ENCODE measurements around the gene ABHD2.
"Not testable (repeated sequence)": the region's sequence is repeated elsewhere in the genome, so short reads cannot be mapped to it uniquely, and the experiment has no call there.

Gene ABHD2

GRCh38 chr15:89129123-89129815 is 41.0 kb downstream of the ABHD2 start:
- peak; percentile 57 for DNase-seq (ENCODE audit: low spot score)
- in situ Hi-C loops (cut with MboI; ENCODE audit: low sequenced_read_pairs, unreplicated experiment): loop anchor here (10.0 kb wide), 1 partner anchor 64 kb away; no protein-coding TSS in a partner anchor
- peak; percentile 86 for TF ChIP-seq CTCF (IDR thresholded peaks at IDR 0.05; ENCODE audit: borderline replicate concordance, control extremely low read depth, extremely low read depth, insufficient read depth, missing control alignments)

GRCh38 chr15:89129816-89130134 is 41.5 kb downstream of the ABHD2 start:
- in situ Hi-C loops (cut with MboI; ENCODE audit: low sequenced_read_pairs, unreplicated experiment): loop anchor here (10.0 kb wide), 1 partner anchor 65 kb away; no protein-coding TSS in a partner anchor
- no peak for TF ChIP-seq CTCF (IDR thresholded peaks at IDR 0.05; ENCODE audit: borderline replicate concordance, control extremely low read depth, extremely low read depth, insufficient read depth, missing control alignments)
- no peak for DNase-seq (ENCODE audit: low spot score)

- in situ Hi-C loops (cut with MboI; ENCODE audit: low sequenced_read_pairs, unreplicated experiment): no loop called here
- TF ChIP-seq CTCF (IDR thresholded peaks at IDR 0.05; ENCODE audit: borderline replicate concordance, control extremely low read depth, extremely low read depth, insufficient read depth, missing control alignments): no peak
- peak; percentile 43 for DNase-seq (ENCODE audit: low spot score)
These were observed 41.9 kb downstream of the ABHD2 start for GRCh38 chr15:89130201-89130600.

- TF ChIP-seq CTCF (IDR thresholded peaks at IDR 0.05; ENCODE audit: borderline replicate concordance, control extremely low read depth, extremely low read depth, insufficient read depth, missing control alignments): no peak
- in situ Hi-C loops (cut with MboI; ENCODE audit: low sequenced_read_pairs, unreplicated experiment): no loop called here
These were observed 43.5 kb downstream of the ABHD2 start for GRCh38 chr15:89131731-89132130.

GRCh38 chr15:89132611-89133507 is 44.6 kb downstream of the ABHD2 start:
- no peak for TF ChIP-seq CTCF (IDR thresholded peaks at IDR 0.05; ENCODE audit: borderline replicate concordance, control extremely low read depth, extremely low read depth, insufficient read depth, missing control alignments)
- no peak for DNase-seq (ENCODE audit: low spot score)
- in situ Hi-C loops (cut with MboI; ENCODE audit: low sequenced_read_pairs, unreplicated experiment): no loop called here

More at GRCh38 chr15:89131731-89132130, 43.5 kb downstream of the ABHD2 start:
- DNase-seq (ENCODE audit: low spot score): no peak

- in situ Hi-C loops (cut with MboI; ENCODE audit: low sequenced_read_pairs, unreplicated experiment): not testable (repeated sequence)
These were observed 47.3 kb downstream of the ABHD2 start for GRCh38 chr15:89135387-89136077.

More at GRCh38 chr15:89135387-89136077, 47.3 kb downstream of the ABHD2 start:
- DNase-seq (ENCODE audit: low spot score): not testable (repeated sequence)

Measured in GM13976 (cell line).